Measurements from ENCODE around the gene FOXP2.
A peak's percentile ranks its signal among the peaks of the same experiment; 100 is the strongest.

FOXP2 gene

GRCh38 chr7:114700247-114700928, 285.8 kb downstream of the FOXP2 start:
- Mint-ChIP-seq H3K36me3 (ENCODE audit: low read depth) (no peaks in the 10 kb centered on the region), H3K9me3 (no peaks in the 10 kb centered on the region), H3K4me3 (no peak overlapping the region), H3K4me1 (ENCODE audit: low read depth) (peaks cover 4% of the 10 kb centered on the region), H3K27me3 (peaks cover 15% of the 10 kb centered on the region), H3K27ac (no peak overlapping the region)
- DNase-seq, result no peak

GRCh38 chr7:114703677-114704076, 289.1 kb downstream of the FOXP2 start:
- no peak for DNase-seq
- Mint-ChIP-seq H3K36me3 (ENCODE audit: low read depth) (no peaks in the 10 kb centered on the region), H3K4me3 (no peak overlapping the region), H3K9me3 (no peaks in the 10 kb centered on the region), H3K4me1 (ENCODE audit: low read depth) (peaks cover 4% of the 10 kb centered on the region), H3K27me3 (peaks cover 10% of the 10 kb centered on the region), H3K27ac (no peak overlapping the region)

- Mint-ChIP-seq H3K27me3 (peaks cover 18% of the 10 kb centered on the region), H3K9me3 (no peaks in the 10 kb centered on the region), H3K4me3 (no peak overlapping the region), H3K27ac (no peak overlapping the region), H3K4me1 (ENCODE audit: low read depth) (no peaks in the 10 kb centered on the region), H3K36me3 (ENCODE audit: low read depth) (no peaks in the 10 kb centered on the region)
- DNase-seq, result no peak
Measured at GRCh38 chr7:114708646-114709045, 294.0 kb downstream of the FOXP2 start.

GRCh38 chr7:114710499-114710898, 295.9 kb downstream of the FOXP2 start:
- DNase-seq, result no peak
- Mint-ChIP-seq H3K9me3 (no peaks in the 10 kb centered on the region), H3K27me3 (peaks cover 24% of the 10 kb centered on the region), H3K4me3 (no peak overlapping the region), H3K4me1 (ENCODE audit: low read depth) (no peaks in the 10 kb centered on the region), H3K36me3 (ENCODE audit: low read depth) (no peaks in the 10 kb centered on the region), H3K27ac (no peak overlapping the region)

- Mint-ChIP-seq H3K36me3 (ENCODE audit: low read depth) (no peaks in the 10 kb centered on the region), H3K27ac (no peak overlapping the region), H3K27me3 (peaks cover 20% of the 10 kb centered on the region), H3K4me1 (ENCODE audit: low read depth) (peaks cover 4% of the 10 kb centered on the region), H3K4me3 (no peak overlapping the region), H3K9me3 (no peaks in the 10 kb centered on the region)
- DNase-seq, result no peak
Measured at GRCh38 chr7:114711241-114711640, 296.6 kb downstream of the FOXP2 start.

- Mint-ChIP-seq H3K4me1 (ENCODE audit: low read depth) (peaks cover 10% of the 10 kb centered on the region), H3K36me3 (ENCODE audit: low read depth) (no peaks in the 10 kb centered on the region), H3K4me3 (no peak overlapping the region), H3K9me3 (no peaks in the 10 kb centered on the region), H3K27me3 (peaks cover 20% of the 10 kb centered on the region), H3K27ac (no peak overlapping the region)
- no peak for DNase-seq
Measured at GRCh38 chr7:114715907-114716306, 301.3 kb downstream of the FOXP2 start.

- no peak for DNase-seq
- H3K27ac Mint-ChIP-seq, result peak overlapping the region; percentile 26
- no peaks in the 10 kb centered on the region for H3K36me3 Mint-ChIP-seq (ENCODE audit: low read depth)
- no peaks in the 10 kb centered on the region for H3K9me3 Mint-ChIP-seq
- H3K4me1 Mint-ChIP-seq (ENCODE audit: low read depth), result peaks cover 10% of the 10 kb centered on the region
- peaks cover 17% of the 10 kb centered on the region for H3K27me3 Mint-ChIP-seq
- H3K4me3 Mint-ChIP-seq, result no peak overlapping the region
Measured at GRCh38 chr7:114718861-114719260, 304.2 kb downstream of the FOXP2 start.

GRCh38 chr7:114720725-114721124, 306.1 kb downstream of the FOXP2 start:
- Mint-ChIP-seq H3K36me3 (ENCODE audit: low read depth) (no peaks in the 10 kb centered on the region), H3K4me1 (ENCODE audit: low read depth) (peaks cover 10% of the 10 kb centered on the region), H3K9me3 (peaks cover 3% of the 10 kb centered on the region), H3K27me3 (peaks cover 11% of the 10 kb centered on the region), H3K4me3 (no peak overlapping the region), H3K27ac (no peak overlapping the region)
- no peak for DNase-seq

- Mint-ChIP-seq H3K9me3 (peaks cover 3% of the 10 kb centered on the region), H3K27ac (no peak overlapping the region), H3K27me3 (peaks cover 2% of the 10 kb centered on the region), H3K4me1 (ENCODE audit: low read depth) (peaks cover 7% of the 10 kb centered on the region), H3K36me3 (ENCODE audit: low read depth) (no peaks in the 10 kb centered on the region), H3K4me3 (no peak overlapping the region)
- DNase-seq, result no peak
Measured at GRCh38 chr7:114722562-114722961, 307.9 kb downstream of the FOXP2 start.

GRCh38 chr7:114723308-114723707, 308.7 kb downstream of the FOXP2 start:
- H3K27me3 Mint-ChIP-seq, result no peaks in the 10 kb centered on the region
- peaks cover 3% of the 10 kb centered on the region for H3K9me3 Mint-ChIP-seq
- DNase-seq, result no peak
- H3K4me1 Mint-ChIP-seq (ENCODE audit: low read depth), result peaks cover 7% of the 10 kb centered on the region
- H3K36me3 Mint-ChIP-seq (ENCODE audit: low read depth), result no peaks in the 10 kb centered on the region
- H3K27ac Mint-ChIP-seq, result no peak overlapping the region
- H3K4me3 Mint-ChIP-seq, result no peak overlapping the region

- Mint-ChIP-seq H3K27ac (no peak overlapping the region), H3K9me3 (no peaks in the 10 kb centered on the region), H3K4me3 (no peak overlapping the region), H3K4me1 (ENCODE audit: low read depth) (no peaks in the 10 kb centered on the region), H3K36me3 (ENCODE audit: low read depth) (no peaks in the 10 kb centered on the region), H3K27me3 (peaks cover 5% of the 10 kb centered on the region)
- DNase-seq, result no peak
Measured at GRCh38 chr7:114740095-114740494, 325.5 kb downstream of the FOXP2 start.

- Mint-ChIP-seq H3K36me3 (ENCODE audit: low read depth) (no peaks in the 10 kb centered on the region), H3K9me3 (no peaks in the 10 kb centered on the region), H3K4me1 (ENCODE audit: low read depth) (no peaks in the 10 kb centered on the region), H3K27ac (no peak overlapping the region), H3K4me3 (no peak overlapping the region), H3K27me3 (peaks cover 5% of the 10 kb centered on the region)
- no peak for DNase-seq
Measured at GRCh38 chr7:114740941-114741340, 326.3 kb downstream of the FOXP2 start.

- no peaks in the 10 kb centered on the region for H3K36me3 Mint-ChIP-seq (ENCODE audit: low read depth)
- no peak overlapping the region for H3K4me3 Mint-ChIP-seq
- H3K27me3 Mint-ChIP-seq, result peaks cover 7% of the 10 kb centered on the region
- no peaks in the 10 kb centered on the region for H3K9me3 Mint-ChIP-seq
- no peaks in the 10 kb centered on the region for H3K4me1 Mint-ChIP-seq (ENCODE audit: low read depth)
- H3K27ac Mint-ChIP-seq, result no peak overlapping the region
- no peak for DNase-seq
Measured at GRCh38 chr7:114741911-114742310, 327.3 kb downstream of the FOXP2 start.
